HepG2 (cell line): Measurements from ENCODE around the gene KRT84. TPM values are rescaled to one million over a fixed set of nuclear protein-coding genes. Genes with fewer than 3 reads are reported as not detected.

Experiments used
- ATAC-seq: fragments of 200-7000 bp; cut with Tn5 transposase; 3 replicates; pipeline ENCODE4 v1.9.1; 2020; ENCODE audit warnings: mild to moderate bottlenecking, moderate library complexity
- BruUV-seq: library from RNA; stranded (reverse); fragments of 400-500 nt; replicated peaks from 2 replicates; lab custom pipeline; 2021; lab: Mats Ljungman, UMichigan
- CTCF ChIA-PET: fragments of 300-600 bp; formaldehyde crosslinking; extraction: SDS; loops from one replicate; lab custom pipeline; 2021; ENCODE audit warnings: low total read pairs, inconsistent platforms, low intra/inter-chr PET ratio; lab: Yijun Ruan, JAX
- POLR2A ChIA-PET: fragments of 350-600 bp; sonication (Branson Sonifier 250); formaldehyde crosslinking; loops from one replicate; lab custom pipeline; 2020; ENCODE audit warnings: antibody characterized with exemption, inconsistent platforms; lab: Yijun Ruan, JAX
- DNase-seq: peaks from one replicate; pipeline ENCODE4 v3.0.0-alpha.2; 2015; ENCODE audit warnings: low spot score
- FAIRE-seq: peaks from 3 replicates; lab custom pipeline; 2011; peaks lifted over from hg19 to GRCh38; lab: Jason Lieb, UNC
- H2AFZ ChIP-seq: one replicate; pipeline ENCODE4 v1.6.1; 2011; ENCODE audit warnings: low read length, inconsistent platforms
- H3K27ac ChIP-seq: fragments of 300-600 bp; 3 replicates; pipeline ENCODE4 v1.8.0; 2011; ENCODE audit warnings: mixed run types, mild to moderate bottlenecking, mixed read lengths, low read length, inconsistent platforms; ENCODE audit not compliant: insufficient read depth; ENCODE audit errors: extremely low read length
- H3K27me3 ChIP-seq, 2 experiments: fragments of 200-600 bp in 1 of 2; 2 replicates in 1 of 2; 3 replicates in 1 of 2; pipeline versions ENCODE4 v1.6.0 to v1.8.0; 2011; ENCODE audit warnings: low read length in 2 of 2, mild to moderate bottlenecking in 2 of 2, moderate library complexity in 2 of 2, inconsistent platforms in 1 of 2; ENCODE audit not compliant: insufficient read depth in 2 of 2, control insufficient read depth in 1 of 2
- H3K36me3 ChIP-seq, 2 experiments: fragments of 200-600 bp in 1 of 2; replicated peaks in 1 of 2; 2 replicates in 1 of 2; 3 replicates in 1 of 2; pipeline versions ENCODE4 v1.5.1 to v1.8.0; 2011; ENCODE audit warnings: low read length in 2 of 2, inconsistent platforms in 1 of 2; ENCODE audit not compliant: insufficient read depth in 2 of 2, control insufficient read depth in 1 of 2
- H3K4me1 ChIP-seq: 2 replicates; pipeline ENCODE4 v1.5.1; 2012; ENCODE audit warnings: low read length, inconsistent platforms; ENCODE audit not compliant: insufficient read depth
- H3K4me2 ChIP-seq: 2 replicates; pipeline ENCODE4 v1.6.0; 2011; ENCODE audit warnings: low read depth, low read length, inconsistent platforms
- H3K4me3 ChIP-seq, 3 experiments: fragments of 200-600 bp in 1 of 3; sonication (generic), shearing (Covaris generic) in 1 of 3; replicated peaks in 1 of 3; 2 replicates each; pipeline ENCODE4 v1.5.1; 2011 to 2016; ENCODE audit warnings: low read length in 3 of 3, inconsistent platforms in 2 of 3, low read depth in 2 of 3, mild to moderate bottlenecking in 2 of 3, control low read depth in 1 of 3, mixed read lengths in 1 of 3; ENCODE audit not compliant: insufficient read depth in 1 of 3
- H3K79me2 ChIP-seq: one replicate; pipeline ENCODE4 v1.6.1; 2011; ENCODE audit warnings: low read length, inconsistent platforms; ENCODE audit not compliant: insufficient read depth
- H3K9ac ChIP-seq: 2 replicates; pipeline ENCODE4 v1.6.0; 2011; ENCODE audit warnings: mild to moderate bottlenecking, low read depth, low read length, inconsistent platforms; ENCODE audit not compliant: insufficient read depth
- H3K9me3 ChIP-seq: 2 replicates; pipeline ENCODE4 v1.5.1; 2012; ENCODE audit warnings: mild to moderate bottlenecking, low read length
- H4K20me1 ChIP-seq: 2 replicates; pipeline ENCODE4 v1.6.0; 2011; ENCODE audit warnings: inconsistent platforms, mild to moderate bottlenecking, low read length, moderate library complexity; ENCODE audit not compliant: insufficient read depth
- BORCS8-MEF2B ChIP-seq: sonication (generic); formaldehyde crosslinking; IDR thresholded peaks from 2 replicates; pipeline ENCODE4 v1.8.0; 2022; ENCODE audit warnings: mild to moderate bottlenecking, missing genetic modification reagents
- CHD4 ChIP-seq: fragments of 200-600 bp; sonication (generic); IDR thresholded peaks from 2 replicates; pipeline ENCODE4 v1.7.0; 2017; ENCODE audit warnings: mild to moderate bottlenecking, low read length, borderline replicate concordance
- CSRNP2 ChIP-seq: sonication (generic); formaldehyde crosslinking; conservative IDR thresholded peaks from 2 replicates; pipeline ENCODE4 v1.8.0; 2022; ENCODE audit warnings: low read depth, missing genetic modification reagents
- HDAC1 ChIP-seq: sonication (generic); formaldehyde crosslinking; IDR thresholded peaks from 2 replicates; pipeline ENCODE4 v1.5.1; 2020; ENCODE audit warnings: mild to moderate bottlenecking, missing genetic modification reagents
- LRRFIP1 ChIP-seq: sonication (generic); formaldehyde crosslinking; conservative IDR thresholded peaks from 2 replicates; pipeline ENCODE4 v1.4.0; 2020; ENCODE audit warnings: missing genetic modification reagents
- NKX3-1 ChIP-seq: sonication (generic); formaldehyde crosslinking; IDR thresholded peaks from 2 replicates; pipeline ENCODE4 v1.5.0; 2020; ENCODE audit warnings: missing genetic modification reagents
- PBX3 ChIP-seq: sonication (generic); formaldehyde crosslinking; IDR thresholded peaks from 2 replicates; pipeline ENCODE4 v1.8.1; 2023; ENCODE audit warnings: missing genetic modification reagents, inconsistent platforms, borderline replicate concordance
- ZNF17 ChIP-seq: sonication (generic); formaldehyde crosslinking; IDR thresholded peaks from 2 replicates; pipeline ENCODE4 v1.5.0; 2020; ENCODE audit warnings: mild to moderate bottlenecking, missing genetic modification reagents
- ZNF281 ChIP-seq: sonication (generic); formaldehyde crosslinking; IDR thresholded peaks from 2 replicates; pipeline ENCODE4 v1.4.0; 2020; ENCODE audit warnings: missing genetic modification reagents, borderline replicate concordance
- ZNF335 ChIP-seq: sonication (generic); formaldehyde crosslinking; IDR thresholded peaks from 2 replicates; pipeline ENCODE4 v1.4.0; 2020; ENCODE audit warnings: missing genetic modification reagents
- ZNF430 ChIP-seq: sonication (generic); formaldehyde crosslinking; IDR thresholded peaks from 2 replicates; pipeline ENCODE4 v1.9.0; 2021; ENCODE audit warnings: mild to moderate bottlenecking, missing genetic modification reagents
- ZNF451 ChIP-seq: sonication (generic); formaldehyde crosslinking; IDR thresholded peaks from 2 replicates; pipeline ENCODE4 v1.5.0; 2020; ENCODE audit warnings: mild to moderate bottlenecking, missing genetic modification reagents
- ZNF572 ChIP-seq: sonication (generic); formaldehyde crosslinking; IDR thresholded peaks from 2 replicates; pipeline ENCODE4 v1.5.1; 2020; ENCODE audit warnings: mild to moderate bottlenecking, missing genetic modification reagents
- ZNF652 ChIP-seq: IDR thresholded peaks from 2 replicates; pipeline ENCODE4 v1.6.1; 2016; ENCODE audit warnings: low read depth, borderline replicate concordance
- ZNF672 ChIP-seq: sonication (generic); formaldehyde crosslinking; IDR thresholded peaks from 2 replicates; pipeline ENCODE4 v1.8.1; 2022; ENCODE audit warnings: missing genetic modification reagents
- ZNF766 ChIP-seq: sonication (generic); formaldehyde crosslinking; IDR thresholded peaks from 2 replicates; pipeline ENCODE4 v1.5.0; 2020; ENCODE audit warnings: missing genetic modification reagents, borderline replicate concordance
- ZNF775 ChIP-seq: sonication (generic); formaldehyde crosslinking; IDR thresholded peaks from 2 replicates; pipeline ENCODE4 v1.4.0; 2020; ENCODE audit warnings: missing genetic modification reagents, mild to moderate bottlenecking, moderate library complexity, borderline replicate concordance
- ZNF839 ChIP-seq: sonication (generic); formaldehyde crosslinking; IDR thresholded peaks from 2 replicates; pipeline ENCODE4 v1.4.0; 2020; ENCODE audit warnings: missing genetic modification reagents, mild to moderate bottlenecking, borderline replicate concordance
- WGBS: methylation state at CpG from one replicate; pipeline ENCODE4 v1.1.6; 2017; ENCODE audit warnings: low lambda C conversion rate; 5-methylcytosine and 5-hydroxymethylcytosine counted together
- in situ Hi-C: cut with HindIII; loops from 2 replicates; pipeline ENCODE4 v1.10.0; 2017; ENCODE audit warnings: low pct_unique_long_range_greater_than_20kb; ENCODE audit not compliant: extremely low pct_ligation_motif_present
- intact Hi-C: fragments of 100-400 bp; cut with micrococcal nuclease; formaldehyde crosslinking; loops from one replicate; pipeline ENCODE4 v1.10.0; 2022; ENCODE audit not compliant: unreplicated experiment
- polyA plus RNA-seq, 8 experiments: library from polyadenylated mRNA; depleted of rRNA in 3 of 8; stranded (reverse) in 7 of 8; unstranded in 1 of 8; fragments of >200 nt; fragmentation: Illumina TruSeq in 4 of 8; extraction: Trizol in 4 of 8; gene quantifications; 2 replicates each; pipeline versions ENCODE4 v1.2.1 to v1.2.3, GENCODE V29; 2011 to 2016; ENCODE audit warnings: low read depth in 4 of 8, missing spikeins in 1 of 8, mixed read lengths in 1 of 8; ENCODE audit not compliant: insufficient read depth in 1 of 8
- total RNA-seq, 5 experiments: library from RNA; depleted of rRNA; stranded (reverse); fragments of >200 nt; fragmentation: Illumina TruSeq; extraction: Trizol; gene quantifications; 2 replicates each; pipeline ENCODE4 v1.2.3, GENCODE V29; 2016; ENCODE audit warnings: low read depth in 1 of 5

Gene KRT84
- total and polyA plus RNA-seq, 2 of the 13 experiments (the other 11 are each of a cell fraction or from before 2014, with no cell fraction given), result not detected

GRCh38 chr12:52331039-52331438 is 54.4 kb downstream of the KRT84 start:
- Histone ChIP-seq H3K27me3 (peaks cover 0 to 3% of the 10 kb centered on the region in 2 experiments; a peak in 1 of 5 replicates), H3K4me1 (no peaks in the 10 kb centered on the region), H2AFZ (no peak overlapping the region), H4K20me1 (no peaks in the 10 kb centered on the region), H3K9ac (no peak overlapping the region), H3K36me3 (no peaks in the 10 kb centered on the region), H3K4me2 (no peak overlapping the region), H3K79me2 (no peaks in the 10 kb centered on the region), H3K9me3 (no peaks in the 10 kb centered on the region), H3K4me3 (no peak overlapping the region), H3K27ac (no peak overlapping the region)
- 0% methylated on average over 1 of the region's 1 CpG for WGBS
- BruUV-seq, result no TSS peak
- TF ChIP-seq ZNF839 (CRISPR knock-in tag), result no peak
- no peak for TF ChIP-seq ZNF652
- TF ChIP-seq HDAC1, result no peak
- no peak for TF ChIP-seq ZNF430
- TF ChIP-seq ZNF572, result no peak
- TF ChIP-seq CSRNP2 (CRISPR knock-in tag), result no peak
- TF ChIP-seq ZNF451, result no peak
- no peak for TF ChIP-seq CHD4
- TF ChIP-seq PBX3, result no peak
- no peak for TF ChIP-seq ZNF766 (CRISPR knock-in tag)
- no peak for TF ChIP-seq ZNF672 (CRISPR knock-in tag)
- TF ChIP-seq ZNF775, result no peak
- TF ChIP-seq ZNF335 (CRISPR knock-in tag), result no peak
- TF ChIP-seq BORCS8-MEF2B, result no peak
- no peak for TF ChIP-seq LRRFIP1
- TF ChIP-seq NKX3-1 (CRISPR knock-in tag), result no peak
- TF ChIP-seq ZNF17 (CRISPR knock-in tag), result no peak
- no peak for TF ChIP-seq ZNF281 (CRISPR knock-in tag)
- FAIRE-seq (no peak), DNase-seq (no peak), ATAC-seq (no peak)
- POLR2A ChIA-PET, result no interaction called here
- CTCF ChIA-PET, result no interaction called here
- in situ Hi-C loops (no loop called here), intact Hi-C loops (no loop called here)
